HepG2 (cell line): ENCODE measurements around the gene PIM3. TPM values are rescaled to one million over a fixed set of nuclear protein-coding genes. Genes with fewer than 3 reads are reported as not detected.

ENCODE experiments used
- DPF2 ChIP-seq: sonication (generic); formaldehyde crosslinking; IDR thresholded peaks from 2 replicates; pipeline ENCODE4 v1.4.0; 2020; ENCODE audit warnings: mild to moderate bottlenecking, low read depth, missing genetic modification reagents, borderline replicate concordance
- EP300 ChIP-seq, 3 experiments: sonication (generic) in 1 of 3; formaldehyde crosslinking in 1 of 3; IDR thresholded peaks; 2 replicates each; pipeline versions ENCODE4 v1.5.1 to v1.6.1; 2011 to 2020; ENCODE audit warnings: low read depth in 2 of 3, low read length in 2 of 3, borderline replicate concordance in 1 of 3, improper control_type of control experiment in 1 of 3, mild to moderate bottlenecking in 1 of 3, missing genetic modification reagents in 1 of 3, moderate library complexity in 1 of 3
- ETV5 ChIP-seq: IDR thresholded peaks from 2 replicates; pipeline ENCODE4 v1.6.1; 2018; ENCODE audit warnings: missing biosample characterization, missing genetic modification reagents, inconsistent platforms, borderline replicate concordance
- HNF4A ChIP-seq: sonication (generic); formaldehyde crosslinking; IDR thresholded peaks from 2 replicates; pipeline ENCODE4 v1.4.0; 2020; ENCODE audit warnings: missing genetic modification reagents
- MAFG ChIP-seq: sonication (generic); formaldehyde crosslinking; IDR thresholded peaks from 2 replicates; pipeline ENCODE4 v1.5.1; 2020; ENCODE audit warnings: mild to moderate bottlenecking, missing genetic modification reagents
- MED8 ChIP-seq: sonication (generic); formaldehyde crosslinking; IDR thresholded peaks from 2 replicates; pipeline ENCODE4 v1.8.1; 2023; ENCODE audit warnings: mild to moderate bottlenecking, missing genetic modification reagents; ENCODE audit not compliant: insufficient replicate concordance
- MTF1 ChIP-seq: sonication (generic); formaldehyde crosslinking; IDR thresholded peaks from 2 replicates; pipeline ENCODE4 v1.5.0; 2020; ENCODE audit warnings: missing genetic modification reagents
- NCOA5 ChIP-seq: sonication (generic); formaldehyde crosslinking; IDR thresholded peaks from 2 replicates; pipeline ENCODE4 v1.4.0; 2020; ENCODE audit warnings: missing genetic modification reagents
- PLRG1 ChIP-seq: fragments of 450-650 bp; conservative IDR thresholded peaks from 2 replicates; pipeline ENCODE4 v1.6.1; 2016
- RBFOX2 ChIP-seq: fragments of 200-400 bp; formaldehyde crosslinking; IDR thresholded peaks from 2 replicates; pipeline ENCODE4 v1.6.1; 2017; ENCODE audit warnings: low read depth, mild to moderate bottlenecking, low read length
- REPIN1 ChIP-seq: sonication (generic); formaldehyde crosslinking; IDR thresholded peaks from 2 replicates; pipeline ENCODE4 v1.8.0; 2022; ENCODE audit warnings: missing genetic modification reagents, low read depth, mild to moderate bottlenecking, borderline replicate concordance
- SNAI1 ChIP-seq: sonication (generic); formaldehyde crosslinking; IDR thresholded peaks from 2 replicates; pipeline ENCODE4 v1.5.0; 2020; ENCODE audit warnings: mild to moderate bottlenecking, missing genetic modification reagents, borderline replicate concordance
- TBP ChIP-seq: sonication (generic); formaldehyde crosslinking; IDR thresholded peaks from 2 replicates; pipeline ENCODE4 v1.5.0; 2020; ENCODE audit warnings: missing genetic modification reagents
- ZBTB3 ChIP-seq: sonication (generic); formaldehyde crosslinking; IDR thresholded peaks from 2 replicates; pipeline ENCODE4 v1.4.0; 2020; ENCODE audit warnings: low read depth, mild to moderate bottlenecking, moderate library complexity, missing genetic modification reagents, borderline replicate concordance
- ZNF101 ChIP-seq: sonication (generic); formaldehyde crosslinking; IDR thresholded peaks from 2 replicates; pipeline ENCODE4 v1.4.0; 2020; ENCODE audit warnings: mild to moderate bottlenecking, low read depth, missing genetic modification reagents, borderline replicate concordance
- ZNF207 ChIP-seq: fragments of 450-650 bp; IDR thresholded peaks from 2 replicates; pipeline ENCODE4 v1.6.1; 2016; ENCODE audit warnings: antibody characterized with exemption, borderline replicate concordance
- ZNF430 ChIP-seq: sonication (generic); formaldehyde crosslinking; IDR thresholded peaks from 2 replicates; pipeline ENCODE4 v1.9.0; 2021; ENCODE audit warnings: mild to moderate bottlenecking, missing genetic modification reagents
- ZNF564 ChIP-seq: sonication (generic); formaldehyde crosslinking; IDR thresholded peaks from 2 replicates; pipeline ENCODE4 v1.8.1; 2023; ENCODE audit warnings: mild to moderate bottlenecking, missing genetic modification reagents
- polyA plus RNA-seq, 8 experiments: library from polyadenylated mRNA; depleted of rRNA in 3 of 8; stranded (reverse) in 7 of 8; unstranded in 1 of 8; fragments of >200 nt; fragmentation: Illumina TruSeq in 4 of 8; extraction: Trizol in 4 of 8; gene quantifications; 2 replicates each; pipeline versions ENCODE4 v1.2.1 to v1.2.3, GENCODE V29; 2011 to 2016; ENCODE audit warnings: low read depth in 4 of 8, missing spikeins in 1 of 8, mixed read lengths in 1 of 8; ENCODE audit not compliant: insufficient read depth in 1 of 8
- total RNA-seq, 5 experiments: library from RNA; depleted of rRNA; stranded (reverse); fragments of >200 nt; fragmentation: Illumina TruSeq; extraction: Trizol; gene quantifications; 2 replicates each; pipeline ENCODE4 v1.2.3, GENCODE V29; 2016; ENCODE audit warnings: low read depth in 1 of 5
- TF ChIP-seq, protein P1 (sequence below): fragments of 450-650 bp; IDR thresholded peaks from 2 replicates; pipeline ENCODE4 v1.6.1; 2017
- TF ChIP-seq, protein P2 (sequence below), 2 experiments: fragments of 450-650 bp in 1 of 2; sonication (generic) in 1 of 2; formaldehyde crosslinking; IDR thresholded peaks; 2 replicates each; pipeline versions ENCODE4 v1.5.0 to v1.8.0; 2020 to 2022; ENCODE audit warnings: mild to moderate bottlenecking in 1 of 2, missing genetic modification reagents in 1 of 2
- TF ChIP-seq, protein P3 (sequence below): sonication (generic); formaldehyde crosslinking; IDR thresholded peaks from 2 replicates; pipeline ENCODE4 v1.4.0; 2020; ENCODE audit warnings: missing genetic modification reagents
- TF ChIP-seq, protein P4 (sequence below): sonication (generic); formaldehyde crosslinking; IDR thresholded peaks from 2 replicates; pipeline ENCODE4 v1.8.0; 2022; ENCODE audit warnings: low read depth, missing genetic modification reagents
- TF ChIP-seq, protein P5 (sequence below): sonication (generic); formaldehyde crosslinking; IDR thresholded peaks from 2 replicates; pipeline ENCODE4 v1.4.0; 2020; ENCODE audit warnings: missing genetic modification reagents, low read depth, mild to moderate bottlenecking, borderline replicate concordance

The PIM3 gene
- total and polyA plus RNA-seq, 2 of the 13 experiments (the other 11 are each of a cell fraction or from before 2014, with no cell fraction given) = 21.6 to 31.2 TPM

DNA sequence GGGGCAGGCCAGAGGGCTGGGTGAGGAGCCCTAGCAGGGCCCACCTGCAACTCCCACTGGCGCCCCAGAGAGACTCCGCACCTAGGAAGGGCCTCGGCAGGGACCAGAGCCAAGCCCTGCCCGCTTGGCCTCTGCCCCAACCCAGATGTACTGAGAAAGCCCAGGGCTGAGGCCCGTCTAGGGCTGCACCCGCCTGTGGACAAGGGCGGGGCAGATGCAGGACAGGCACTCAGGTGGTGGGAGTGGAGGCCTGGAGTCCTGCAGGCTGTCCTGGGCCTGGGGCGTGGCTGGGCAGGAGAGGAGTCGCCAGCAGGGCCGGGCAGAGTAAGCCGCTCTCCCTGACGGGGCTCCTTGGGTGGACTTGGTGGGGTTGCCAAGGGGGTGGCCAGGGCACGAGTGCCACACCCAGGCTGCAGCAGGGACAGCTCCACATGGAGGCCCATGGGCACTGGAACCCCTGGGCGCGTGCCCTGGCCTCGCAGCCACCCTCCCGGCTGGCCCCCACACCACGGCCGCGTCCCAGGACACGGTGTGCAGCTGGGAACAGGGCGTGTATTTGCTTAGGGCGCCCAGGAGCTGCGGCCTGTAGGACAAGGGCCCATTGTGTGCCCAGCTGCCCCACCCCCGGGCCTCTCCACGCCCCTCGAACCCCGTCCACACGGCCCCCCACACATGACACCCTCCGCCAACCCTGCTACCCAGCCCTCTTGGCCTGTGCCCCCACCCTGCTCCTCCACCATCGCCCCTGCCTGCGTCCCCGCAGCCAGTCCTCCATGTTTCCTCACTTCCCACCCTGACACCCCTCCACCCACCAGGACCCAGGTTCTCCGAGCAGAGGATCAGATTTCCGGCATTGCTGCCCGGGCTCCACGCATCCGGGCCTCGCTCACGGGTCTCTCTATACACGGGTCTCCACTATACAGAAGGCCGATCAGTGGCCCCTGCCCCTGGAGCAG lies 11.3 kb upstream of the PIM3 start (continued):
- TF ChIP-seq, protein P1, sequence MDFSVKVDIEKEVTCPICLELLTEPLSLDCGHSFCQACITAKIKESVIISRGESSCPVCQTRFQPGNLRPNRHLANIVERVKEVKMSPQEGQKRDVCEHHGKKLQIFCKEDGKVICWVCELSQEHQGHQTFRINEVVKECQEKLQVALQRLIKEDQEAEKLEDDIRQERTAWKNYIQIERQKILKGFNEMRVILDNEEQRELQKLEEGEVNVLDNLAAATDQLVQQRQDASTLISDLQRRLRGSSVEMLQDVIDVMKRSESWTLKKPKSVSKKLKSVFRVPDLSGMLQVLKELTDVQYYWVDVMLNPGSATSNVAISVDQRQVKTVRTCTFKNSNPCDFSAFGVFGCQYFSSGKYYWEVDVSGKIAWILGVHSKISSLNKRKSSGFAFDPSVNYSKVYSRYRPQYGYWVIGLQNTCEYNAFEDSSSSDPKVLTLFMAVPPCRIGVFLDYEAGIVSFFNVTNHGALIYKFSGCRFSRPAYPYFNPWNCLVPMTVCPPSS = no peak
- TF ChIP-seq DPF2 (CRISPR knock-in tag) = peak; percentile 26; the same call in 1 of the 2 replicates
- TF ChIP-seq RBFOX2 = peak; percentile 83
- peak; percentile 29; the same call in 1 of the 2 replicates for TF ChIP-seq HNF4A (CRISPR knock-in tag)
- TF ChIP-seq SNAI1 (CRISPR knock-in tag) = no peak; the same call in 1 of the 2 replicates
- TF ChIP-seq, protein P2, sequence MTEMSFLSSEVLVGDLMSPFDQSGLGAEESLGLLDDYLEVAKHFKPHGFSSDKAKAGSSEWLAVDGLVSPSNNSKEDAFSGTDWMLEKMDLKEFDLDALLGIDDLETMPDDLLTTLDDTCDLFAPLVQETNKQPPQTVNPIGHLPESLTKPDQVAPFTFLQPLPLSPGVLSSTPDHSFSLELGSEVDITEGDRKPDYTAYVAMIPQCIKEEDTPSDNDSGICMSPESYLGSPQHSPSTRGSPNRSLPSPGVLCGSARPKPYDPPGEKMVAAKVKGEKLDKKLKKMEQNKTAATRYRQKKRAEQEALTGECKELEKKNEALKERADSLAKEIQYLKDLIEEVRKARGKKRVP (CRISPR knock-in tag; IDR thresholded peaks at IDR 0.05) = no peak
- TF ChIP-seq, protein P3, sequence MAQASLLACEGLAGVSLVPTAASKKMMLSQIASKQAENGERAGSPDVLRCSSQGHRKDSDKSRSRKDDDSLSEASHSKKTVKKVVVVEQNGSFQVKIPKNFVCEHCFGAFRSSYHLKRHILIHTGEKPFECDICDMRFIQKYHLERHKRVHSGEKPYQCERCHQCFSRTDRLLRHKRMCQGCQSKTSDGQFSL = peak; percentile 23; the same call in 1 of the 2 replicates
- TF ChIP-seq, protein P4, sequence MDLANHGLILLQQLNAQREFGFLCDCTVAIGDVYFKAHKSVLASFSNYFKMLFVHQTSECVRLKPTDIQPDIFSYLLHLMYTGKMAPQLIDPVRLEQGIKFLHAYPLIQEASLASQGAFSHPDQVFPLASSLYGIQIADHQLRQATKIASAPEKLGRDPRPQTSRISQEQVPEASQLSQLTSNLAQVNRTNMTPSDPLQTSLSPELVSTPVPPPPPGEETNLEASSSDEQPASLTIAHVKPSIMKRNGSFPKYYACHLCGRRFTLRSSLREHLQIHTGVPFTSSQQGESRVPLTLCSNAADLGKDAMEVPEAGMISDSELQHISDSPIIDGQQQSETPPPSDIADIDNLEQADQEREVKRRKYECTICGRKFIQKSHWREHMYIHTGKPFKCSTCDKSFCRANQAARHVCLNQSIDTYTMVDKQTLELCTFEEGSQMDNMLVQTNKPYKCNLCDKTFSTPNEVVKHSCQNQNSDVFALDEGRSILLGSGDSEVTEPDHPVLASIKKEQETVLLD (CRISPR knock-in tag) = no peak
- 0 out of 4 replicates have a peak, but pooled peaks of 1 of the 2 experiments have one; percentile 16 for TF ChIP-seq EP300 (IDR thresholded peaks at IDR 0.05; ENCODE audit: low read depth in 2 of 2, low read length in 2 of 2)
- TF ChIP-seq EP300 (CRISPR knock-in tag; IDR thresholded peaks at IDR 0.05; ENCODE audit: borderline replicate concordance) = peak; percentile 63; the same call in 1 of the 2 replicates
- TF ChIP-seq TBP = no peak
- TF ChIP-seq MED8 (CRISPR knock-in tag) = no peak
- TF ChIP-seq ZNF564 (CRISPR knock-in tag) = peak; percentile 82; the same call in 1 of the 2 replicates
- TF ChIP-seq NCOA5 (CRISPR knock-in tag) = no peak
- TF ChIP-seq ETV5 (CRISPR knock-in tag) = peak; percentile 22; the same call in 1 of the 2 replicates
- no peak for TF ChIP-seq REPIN1 (CRISPR knock-in tag)
- TF ChIP-seq, protein P5, sequence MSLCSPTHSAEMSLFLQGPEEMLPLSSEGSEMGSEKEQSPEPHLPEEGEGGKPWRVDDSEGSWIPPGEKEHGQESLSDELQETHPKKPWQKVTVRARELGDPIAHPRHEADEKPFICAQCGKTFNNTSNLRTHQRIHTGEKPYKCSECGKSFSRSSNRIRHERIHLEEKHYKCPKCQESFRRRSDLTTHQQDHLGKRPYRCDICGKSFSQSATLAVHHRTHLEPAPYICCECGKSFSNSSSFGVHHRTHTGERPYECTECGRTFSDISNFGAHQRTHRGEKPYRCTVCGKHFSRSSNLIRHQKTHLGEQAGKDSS (CRISPR knock-in tag) = peak; percentile 74; the same call in 1 of the 2 replicates
- TF ChIP-seq ZNF207 = no peak
- TF ChIP-seq PLRG1 = no peak
- TF ChIP-seq ZNF101 (CRISPR knock-in tag) = no peak
- TF ChIP-seq MAFG (CRISPR knock-in tag) = no peak
- no peak for TF ChIP-seq ZNF430 (CRISPR knock-in tag)
- TF ChIP-seq MTF1 = no peak
- peak; percentile 91 for TF ChIP-seq ZBTB3 (CRISPR knock-in tag)
